Measurements from ENCODE around the gene TRAPPC1.

TRAPPC1 gene

GRCh38 chr17:7910281-7910680 is 21.5 kb downstream of the TRAPPC1 start:
- no peak for TF ChIP-seq SIN3A (IDR thresholded peaks at IDR 0.05; ENCODE audit: borderline replicate concordance, insufficient read depth, low read length)
- no peak for TF ChIP-seq POLR2AphosphoS5 (IDR thresholded peaks at IDR 0.05; ENCODE audit: low read depth, low read length)
- TF ChIP-seq FOXP2 (optimal IDR thresholded peaks at IDR 0.05; ENCODE audit: borderline replicate concordance, extremely low read depth, extremely low read length, insufficient read depth) = no peak
- TF ChIP-seq TAF1 (IDR thresholded peaks at IDR 0.05; ENCODE audit: borderline replicate concordance, insufficient read depth, low read length) = no peak
- no peak for TF ChIP-seq REST (IDR thresholded peaks at IDR 0.05; ENCODE audit: insufficient read depth in 1 of 2, low read depth in 2 of 2, low read length in 2 of 2)

- TF ChIP-seq FOXP2 (optimal IDR thresholded peaks at IDR 0.05; ENCODE audit: borderline replicate concordance, extremely low read depth, extremely low read length, insufficient read depth) = no peak
Observed at GRCh38 chr17:7909089-7909488, 22.7 kb downstream of the TRAPPC1 start.

GRCh38 chr17:7903154-7904103 is 28.3 kb downstream of the TRAPPC1 start:
- TF ChIP-seq REST (IDR thresholded peaks at IDR 0.05; ENCODE audit: insufficient read depth in 1 of 2, low read depth in 2 of 2, low read length in 2 of 2) = no peak
- no peak for TF ChIP-seq FOXP2 (optimal IDR thresholded peaks at IDR 0.05; ENCODE audit: borderline replicate concordance, extremely low read depth, extremely low read length, insufficient read depth)
- TF ChIP-seq SIN3A (IDR thresholded peaks at IDR 0.05; ENCODE audit: borderline replicate concordance, insufficient read depth, low read length) = no peak
- TF ChIP-seq POLR2AphosphoS5 (IDR thresholded peaks at IDR 0.05; ENCODE audit: low read depth, low read length) = no peak
- no peak for TF ChIP-seq TAF1 (IDR thresholded peaks at IDR 0.05; ENCODE audit: borderline replicate concordance, insufficient read depth, low read length)

- no peak for TF ChIP-seq SIN3A (IDR thresholded peaks at IDR 0.05; ENCODE audit: borderline replicate concordance, insufficient read depth, low read length)
Observed at GRCh38 chr17:7897773-7898172, 34.0 kb downstream of the TRAPPC1 start.

GRCh38 chr17:7897090-7897489 is 34.7 kb downstream of the TRAPPC1 start:
- no peak for TF ChIP-seq REST (IDR thresholded peaks at IDR 0.05; ENCODE audit: insufficient read depth in 1 of 2, low read depth in 2 of 2, low read length in 2 of 2)

GRCh38 chr17:7894866-7895265 is 36.9 kb downstream of the TRAPPC1 start:
- TF ChIP-seq REST (IDR thresholded peaks at IDR 0.05; ENCODE audit: insufficient read depth in 1 of 2, low read depth in 2 of 2, low read length in 2 of 2) (no peak), TAF1 (IDR thresholded peaks at IDR 0.05; ENCODE audit: borderline replicate concordance, insufficient read depth, low read length) (no peak), POLR2AphosphoS5 (IDR thresholded peaks at IDR 0.05; ENCODE audit: low read depth, low read length) (no peak), FOXP2 (optimal IDR thresholded peaks at IDR 0.05; ENCODE audit: borderline replicate concordance, extremely low read depth, extremely low read length, insufficient read depth) (no peak), SIN3A (IDR thresholded peaks at IDR 0.05; ENCODE audit: borderline replicate concordance, insufficient read depth, low read length) (no peak)

Data from PFSK-1 (cell line).